NCI-H1417 (cell line): ENCODE measurements around the gene KISS1R.

Experiments used
- DNase-seq, 3 experiments: peaks; one replicate each; lab custom pipeline; 2025; lab: John Stamatoyannopoulos, UW

Gene KISS1R

DNA sequence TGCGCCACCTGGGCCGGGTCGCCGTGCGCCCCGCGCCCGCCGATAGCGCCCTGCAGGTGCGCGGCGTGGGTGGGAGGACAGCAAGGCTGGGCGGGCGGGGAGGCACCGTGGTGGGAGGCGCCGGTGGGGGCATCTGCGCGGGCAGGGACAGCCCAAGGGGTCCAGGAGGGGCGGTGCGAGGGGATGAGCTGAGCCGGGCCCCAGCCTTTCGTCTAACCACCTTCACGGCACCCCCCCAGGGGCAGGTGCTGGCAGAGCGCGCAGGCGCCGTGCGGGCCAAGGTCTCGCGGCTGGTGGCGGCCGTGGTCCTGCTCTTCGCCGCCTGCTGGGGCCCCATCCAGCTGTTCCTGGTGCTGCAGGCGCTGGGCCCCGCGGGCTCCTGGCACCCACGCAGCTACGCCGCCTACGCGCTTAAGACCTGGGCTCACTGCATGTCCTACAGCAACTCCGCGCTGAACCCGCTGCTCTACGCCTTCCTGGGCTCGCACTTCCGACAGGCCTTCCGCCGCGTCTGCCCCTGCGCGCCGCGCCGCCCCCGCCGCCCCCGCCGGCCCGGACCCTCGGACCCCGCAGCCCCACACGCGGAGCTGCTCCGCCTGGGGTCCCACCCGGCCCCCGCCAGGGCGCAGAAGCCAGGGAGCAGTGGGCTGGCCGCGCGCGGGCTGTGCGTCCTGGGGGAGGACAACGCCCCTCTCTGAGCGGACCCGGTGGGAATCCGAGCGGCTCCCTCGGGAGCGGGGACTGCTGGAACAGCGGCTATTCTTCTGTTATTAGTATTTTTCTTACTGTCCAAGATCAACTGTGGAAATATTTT is 3.1 kb downstream of the KISS1R start:
- DNase-seq = peak; percentile 60 to 98 (median 93)

DNA sequence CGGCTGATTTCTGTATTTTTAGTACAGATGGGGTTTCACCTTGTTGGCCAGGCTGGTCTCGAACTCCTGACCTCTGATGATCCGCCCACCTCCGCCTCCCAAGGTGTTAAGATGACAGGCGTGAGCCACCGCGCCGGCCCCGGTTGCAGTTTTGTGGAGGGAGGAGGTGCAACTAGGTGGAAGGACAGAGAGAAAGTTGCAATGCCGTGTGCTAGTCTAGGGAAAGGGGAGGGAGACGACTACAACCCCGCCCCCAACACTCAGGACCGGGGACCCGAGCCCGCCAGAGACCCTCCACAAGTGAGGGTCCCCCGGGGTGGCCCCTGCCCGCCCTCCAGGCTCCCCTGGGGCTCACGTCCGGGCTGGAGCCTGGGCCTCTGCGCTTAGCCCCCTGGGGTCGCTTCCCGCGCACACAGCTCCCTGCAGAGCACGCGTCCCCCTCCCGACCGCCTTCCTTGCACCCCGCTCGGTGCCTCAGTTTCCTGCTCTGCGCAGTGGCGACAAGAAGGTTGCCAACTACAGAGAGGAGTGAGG is 7.5 kb downstream of the KISS1R start:
- DNase-seq = peak in 1 of 3 experiments; percentile 55

DNA sequence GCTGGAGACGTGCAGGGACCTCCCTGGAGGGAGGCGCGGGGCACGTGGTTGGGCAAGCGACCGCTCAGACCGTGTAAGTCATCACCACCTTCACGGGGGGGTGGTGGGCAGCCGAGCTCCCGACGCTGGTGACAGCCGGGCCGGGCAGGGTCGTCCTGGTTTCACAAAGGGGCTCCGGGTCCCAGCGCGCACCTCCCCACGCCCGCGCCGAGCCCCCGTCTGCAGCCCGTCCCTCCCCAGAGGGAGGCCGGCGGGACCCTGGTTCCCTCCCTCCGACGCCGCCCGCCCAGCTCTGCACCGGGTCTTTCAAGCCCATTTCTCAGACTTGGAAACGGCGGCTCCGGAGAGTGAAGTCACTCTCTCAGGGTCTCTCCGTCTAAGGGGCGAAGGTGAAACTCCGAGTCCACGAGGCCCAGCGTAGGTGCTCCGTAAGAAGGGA is 8.0 kb downstream of the KISS1R start:
- DNase-seq = peak; percentile 80 to 96 (median 87)

DNA sequence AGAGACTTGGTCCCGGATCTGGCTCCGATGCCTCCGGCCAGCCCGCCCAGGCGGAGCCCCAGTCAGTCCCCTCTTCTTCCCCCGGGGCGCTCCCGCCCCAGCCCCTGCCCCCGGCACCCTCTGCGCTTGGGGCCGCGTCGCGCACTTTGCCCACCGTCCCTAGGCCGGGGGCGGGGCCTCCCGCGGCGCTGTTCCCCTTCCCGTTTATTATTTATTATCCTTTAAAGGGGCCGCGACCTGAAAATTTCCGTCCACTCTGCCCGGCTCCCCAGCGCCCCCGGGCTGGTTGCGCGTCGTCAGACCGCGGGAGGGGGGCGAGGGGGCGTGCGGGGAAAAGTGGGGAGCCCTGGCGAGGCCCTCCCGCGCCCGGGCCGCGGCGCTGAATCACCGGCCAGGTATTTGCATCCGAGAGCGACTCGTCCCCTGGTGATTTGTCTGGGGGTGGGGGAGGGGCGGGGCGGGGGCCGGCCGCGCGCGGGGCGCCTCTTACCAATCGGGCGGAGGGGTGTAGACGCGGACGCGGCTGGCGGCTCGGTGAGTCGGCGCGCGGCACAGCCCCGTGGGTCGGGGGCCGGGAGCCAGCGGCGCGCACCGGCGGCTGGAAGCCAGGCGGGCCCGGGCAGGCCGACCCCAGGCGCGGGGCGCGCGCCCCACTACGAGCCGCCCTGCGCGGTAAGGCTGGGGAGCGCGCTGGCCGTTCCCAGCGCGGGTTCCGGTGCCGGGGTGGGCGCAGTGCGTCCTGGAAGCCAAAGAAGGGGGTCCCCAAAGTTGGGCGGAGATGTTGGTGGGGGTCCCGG is 8.6 kb downstream of the KISS1R start, which contains the start of gene ARID3A:
TSS of gene ARID3A (plus strand) at position 510 of the 797 bp plus-strand sequence. CDS start 3,494 bp downstream, outside the sequence.
- DNase-seq = peak; percentile 87 to 97 (median 96)

DNA sequence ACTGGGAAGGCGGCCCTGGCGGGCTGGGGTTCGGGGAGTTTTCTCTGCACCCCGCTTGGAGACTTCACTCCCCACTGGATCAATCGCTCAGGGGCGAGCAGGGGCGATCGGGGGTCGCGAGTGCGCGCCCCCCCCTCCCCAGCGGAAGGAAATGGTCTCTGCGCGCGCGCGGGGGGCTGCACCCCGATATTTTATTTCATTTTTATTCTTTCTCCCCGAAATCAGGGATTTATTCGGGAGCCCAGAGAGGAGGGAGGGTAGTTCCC is 9.1 kb downstream of the KISS1R start:
- DNase-seq = peak in 1 of 3 experiments; percentile 60

DNA sequence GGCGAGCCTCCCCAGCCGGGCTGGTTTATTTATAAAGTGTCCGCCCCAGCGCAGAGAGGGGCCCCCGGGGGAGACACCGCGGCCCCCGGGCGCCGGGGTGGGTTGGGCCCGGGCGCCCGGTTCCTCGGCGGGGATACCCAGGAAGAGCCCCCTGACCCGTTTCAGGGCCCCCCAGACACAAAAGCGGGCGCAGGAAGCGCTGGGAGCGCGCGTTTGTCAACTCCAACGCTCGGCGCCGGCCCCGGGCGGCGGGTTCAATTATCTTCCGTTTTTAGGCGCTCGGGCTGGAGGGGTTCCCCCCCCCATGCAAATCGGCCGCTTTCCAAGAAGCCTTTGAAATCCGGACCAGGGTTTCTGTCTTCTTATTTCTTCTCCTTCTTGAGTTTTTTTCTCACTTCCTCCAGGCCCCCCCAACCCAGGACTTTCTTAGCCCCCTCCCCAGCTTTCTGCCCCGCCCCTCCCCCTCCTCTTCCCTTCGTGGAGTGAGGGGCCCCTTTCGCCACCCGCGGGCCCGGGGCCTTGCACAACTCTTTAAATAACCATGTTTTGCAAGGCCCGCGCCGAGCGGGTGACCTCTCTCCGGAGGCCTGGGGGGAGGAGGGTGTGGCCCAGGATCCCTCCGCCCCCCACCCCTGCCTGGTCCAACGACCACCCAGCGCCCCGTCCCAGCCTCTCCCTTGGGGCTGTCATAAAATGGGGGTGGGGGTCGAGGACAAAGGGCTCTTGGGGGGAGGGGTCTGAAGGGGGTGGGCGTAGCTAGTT is 9.6 kb downstream of the KISS1R start:
- peak; percentile 22 to 68 (median 62) for DNase-seq

DNA sequence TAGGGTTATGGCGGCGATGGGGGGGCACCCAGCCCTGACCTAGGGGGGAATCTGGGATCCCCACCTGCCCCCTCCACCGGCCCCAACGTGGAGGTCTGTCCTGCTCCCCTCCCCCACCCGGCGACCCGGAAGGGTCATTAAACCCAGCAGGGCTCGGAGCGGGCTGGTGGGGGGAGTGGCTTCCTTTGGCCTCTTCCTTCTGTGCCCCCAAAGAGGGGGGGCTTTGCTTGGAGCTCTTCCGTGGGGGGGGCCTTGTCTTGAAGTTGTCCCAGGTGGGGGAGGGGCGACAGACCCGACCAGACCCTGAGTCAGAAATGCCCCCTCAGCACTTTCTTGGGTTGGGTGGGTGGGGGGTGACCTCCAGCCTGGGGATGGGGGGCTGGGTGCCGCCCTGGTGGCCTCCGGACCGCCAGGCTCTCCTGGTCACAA is 10.2 kb downstream of the KISS1R start:
- peak in 1 of 3 experiments; percentile 52 for DNase-seq

DNA sequence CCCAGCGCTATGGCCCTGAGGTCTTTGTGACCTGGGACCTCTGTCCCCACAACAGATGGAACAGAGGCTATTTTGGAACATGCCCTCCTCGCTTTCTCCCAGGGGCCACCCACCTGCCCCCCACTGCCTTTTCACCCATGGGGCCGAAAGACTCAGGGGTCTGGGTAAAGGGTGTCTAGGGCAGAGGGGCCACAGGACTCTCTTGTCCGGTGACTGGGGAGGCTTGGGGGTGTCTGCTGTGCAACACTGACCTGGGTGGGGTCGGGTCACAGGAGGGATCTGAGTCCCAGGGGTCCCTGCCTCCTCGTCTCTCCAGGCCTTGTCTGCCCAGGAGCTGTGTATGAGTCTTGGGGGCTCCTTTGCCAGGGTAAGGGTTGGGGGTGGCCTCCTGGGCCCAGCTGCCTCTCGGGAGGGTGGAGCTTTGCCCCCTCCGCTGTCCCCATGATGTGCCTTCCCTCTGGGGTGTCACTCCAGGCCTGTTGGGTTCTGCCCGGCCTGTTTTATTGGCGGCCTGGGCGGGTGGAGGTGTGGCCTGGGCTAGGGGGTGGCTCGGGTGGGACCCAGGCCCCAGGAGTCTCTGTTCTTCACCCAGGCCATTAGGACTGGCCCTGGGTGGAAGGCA is 10.8 kb downstream of the KISS1R start:
- no peak for DNase-seq

DNA sequence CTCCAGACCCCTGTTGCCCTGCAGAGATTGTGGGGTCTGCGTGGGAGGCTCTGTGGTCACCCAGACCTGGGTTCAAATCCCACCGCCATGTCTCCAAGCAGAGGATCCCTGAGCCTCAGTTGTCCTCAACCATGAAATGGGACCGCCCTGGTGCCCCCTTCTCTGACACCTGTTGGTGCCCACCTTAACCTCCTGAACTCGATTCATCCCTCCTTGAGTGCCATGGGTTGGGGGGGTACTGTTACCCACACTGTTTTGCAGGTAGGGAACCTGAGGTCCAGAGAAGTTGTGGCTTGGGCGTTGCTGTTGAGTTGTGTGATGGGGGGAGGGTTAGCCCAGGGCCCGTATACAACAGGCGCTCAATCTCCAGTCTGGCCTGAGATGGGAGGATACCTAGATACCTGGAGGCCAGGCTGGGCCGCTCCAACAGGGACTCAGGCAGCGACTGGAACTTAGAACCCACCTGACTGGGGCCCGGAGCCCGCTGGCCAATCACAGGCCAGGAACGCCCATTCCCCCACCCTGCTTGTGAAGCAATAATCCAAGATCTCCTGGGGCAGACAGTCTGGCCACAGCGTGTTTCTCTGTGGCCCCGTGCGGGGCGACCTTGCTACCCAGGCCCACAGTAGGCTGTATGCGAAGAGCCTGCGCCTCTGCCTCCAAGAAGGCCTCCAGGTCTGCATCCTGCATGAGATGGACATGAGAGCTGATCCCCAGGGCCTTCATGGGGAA is 11.5 kb downstream of the KISS1R start:
- no peak for DNase-seq

DNA sequence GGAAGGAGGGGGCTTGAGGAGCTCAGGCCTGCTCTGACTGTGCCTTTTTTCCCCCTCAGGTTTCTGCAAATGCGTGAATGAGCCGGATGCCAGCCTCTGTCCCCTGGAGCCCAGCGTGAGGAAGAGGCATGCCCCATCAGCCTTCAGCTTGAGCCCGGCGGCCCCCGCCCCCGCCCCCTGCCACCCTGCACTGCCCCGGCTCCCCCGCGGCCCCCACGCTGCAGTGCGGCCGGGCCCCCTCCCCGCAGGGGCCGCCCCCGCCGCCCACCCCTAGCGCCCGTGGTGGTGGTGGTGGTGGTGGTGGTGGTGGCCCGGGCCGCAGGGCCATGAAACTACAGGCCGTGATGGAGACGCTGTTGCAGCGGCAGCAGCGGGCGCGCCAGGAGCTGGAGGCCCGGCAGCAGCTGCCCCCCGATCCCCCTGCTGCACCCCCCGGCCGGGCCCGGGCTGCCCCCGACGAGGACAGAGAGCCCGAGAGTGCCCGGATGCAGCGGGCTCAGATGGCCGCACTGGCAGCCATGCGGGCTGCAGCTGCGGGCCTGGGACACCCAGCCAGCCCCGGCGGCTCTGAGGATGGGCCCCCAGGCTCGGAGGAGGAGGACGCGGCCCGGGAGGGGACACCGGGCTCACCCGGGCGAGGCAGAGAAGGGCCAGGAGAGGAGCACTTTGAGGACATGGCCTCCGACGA is 12.2 kb downstream of the KISS1R start:
- no peak for DNase-seq

DNA sequence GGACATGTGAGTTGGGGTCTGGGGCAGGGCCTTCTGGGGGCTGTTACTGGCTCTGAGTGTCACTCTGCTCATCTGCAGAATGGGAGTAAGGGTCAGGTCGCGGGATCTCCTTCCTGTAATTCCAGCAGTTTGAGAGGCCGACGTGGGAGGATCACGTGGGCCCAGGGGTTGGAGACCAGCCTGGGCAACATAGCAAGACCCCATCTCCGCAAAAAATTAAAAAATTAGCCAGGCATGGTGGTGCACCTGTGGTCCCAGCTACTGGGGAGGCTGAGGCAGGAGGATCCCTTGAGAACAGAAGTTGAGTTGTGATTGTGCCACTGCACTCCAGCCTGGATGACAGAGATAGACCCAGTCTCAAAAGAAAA is 12.7 kb downstream of the KISS1R start:
- no peak for DNase-seq

DNA sequence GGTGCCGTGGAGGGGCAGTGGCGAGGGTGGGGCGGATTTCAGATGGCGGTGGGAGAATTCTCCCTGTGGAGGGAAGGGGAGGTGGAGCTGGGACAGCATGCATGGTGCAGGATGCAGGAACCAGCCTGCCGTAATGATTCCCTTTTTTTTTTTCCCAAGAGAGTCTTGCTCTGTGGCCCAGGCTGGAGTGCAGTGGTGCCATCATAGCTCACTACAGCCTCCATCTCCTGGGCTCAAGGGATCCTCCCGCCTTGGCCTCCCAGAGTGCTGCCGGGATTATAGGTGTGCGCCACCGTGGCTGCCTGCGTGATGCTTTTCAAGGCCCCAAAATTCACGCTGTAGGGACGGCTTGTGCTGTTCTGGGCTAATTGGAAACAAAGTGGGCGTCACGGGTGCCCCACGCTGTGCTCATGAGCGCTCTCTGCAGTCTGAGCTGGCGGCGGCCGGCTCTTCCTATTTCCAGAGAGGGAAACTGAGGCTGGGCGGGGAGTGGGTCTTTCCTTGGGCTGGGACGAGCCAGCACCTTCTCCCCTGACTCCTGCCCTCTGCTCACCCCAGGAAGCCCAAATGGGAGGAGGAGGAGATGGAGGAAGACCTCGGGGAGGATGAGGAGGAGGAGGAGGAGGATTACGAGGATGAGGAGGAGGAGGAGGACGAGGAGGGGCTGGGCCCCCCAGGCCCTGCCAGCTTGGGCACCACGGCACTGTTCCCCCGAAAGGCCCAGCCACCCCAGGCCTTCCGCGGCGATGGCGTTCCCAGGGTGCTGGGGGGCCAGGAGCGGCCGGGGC is 14.9 kb downstream of the KISS1R start:
- DNase-seq = no peak

DNA sequence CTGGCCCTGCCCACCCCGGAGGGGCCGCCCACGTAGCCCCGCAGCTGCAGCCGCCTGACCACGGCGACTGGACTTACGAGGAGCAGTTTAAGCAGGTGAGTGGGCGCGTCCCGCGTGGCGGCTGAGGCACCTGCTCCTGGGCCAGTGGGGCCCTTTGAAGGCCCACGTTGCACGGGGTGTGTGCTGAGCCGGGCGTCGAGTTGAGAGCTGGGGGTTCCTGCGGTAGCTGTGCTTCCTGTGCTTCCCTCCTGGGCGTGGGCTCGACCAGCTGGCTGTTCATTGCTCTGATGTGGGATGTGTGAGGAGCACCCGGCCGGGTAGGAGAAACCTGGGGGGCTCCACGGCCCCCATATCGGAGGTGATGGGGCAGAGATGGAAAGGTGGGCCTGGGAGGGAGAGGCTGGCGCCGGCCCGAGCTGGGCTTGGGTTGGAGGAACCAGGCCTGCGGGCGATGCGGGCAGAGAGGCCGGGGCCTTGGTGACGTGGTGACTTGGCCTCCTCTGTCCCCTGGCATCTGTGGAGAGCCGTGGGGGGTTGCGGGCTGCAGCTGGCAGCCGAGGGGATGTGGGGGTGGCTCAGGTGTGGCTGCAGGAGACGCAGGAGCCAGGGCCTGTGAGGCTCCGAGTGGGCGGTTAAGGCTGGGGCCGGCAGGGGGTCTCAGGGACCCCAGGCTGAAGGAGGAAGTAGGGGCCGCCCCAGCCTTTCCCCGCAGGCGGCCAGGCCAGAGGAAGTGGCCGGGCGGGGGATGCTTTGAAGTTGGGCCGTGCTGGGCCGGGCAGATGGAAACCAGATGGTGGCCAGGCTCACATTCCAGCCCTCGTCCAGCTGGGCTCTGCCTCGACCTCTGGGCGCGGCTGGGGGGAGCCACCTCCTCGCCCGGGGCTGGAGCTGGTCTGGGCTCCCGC is 15.8 kb downstream of the KISS1R start:
- DNase-seq = no peak

DNA sequence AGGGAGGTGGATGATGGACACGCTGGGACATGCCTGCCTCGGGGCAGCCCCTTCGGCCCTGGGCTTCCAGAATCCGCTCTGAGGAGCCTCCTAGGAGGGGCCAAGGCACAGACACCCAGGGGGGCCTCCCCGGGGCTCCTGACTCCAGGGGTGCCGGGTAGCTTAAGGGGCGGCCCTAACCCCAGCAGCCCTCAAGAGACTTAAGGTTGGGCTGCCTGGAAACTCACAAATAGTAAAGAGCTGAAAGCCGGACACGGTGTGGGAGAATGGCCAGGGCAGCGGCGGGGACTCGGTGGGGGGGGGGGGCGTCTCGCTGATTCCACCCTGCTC is 16.4 kb downstream of the KISS1R start:
- no peak for DNase-seq

DNA sequence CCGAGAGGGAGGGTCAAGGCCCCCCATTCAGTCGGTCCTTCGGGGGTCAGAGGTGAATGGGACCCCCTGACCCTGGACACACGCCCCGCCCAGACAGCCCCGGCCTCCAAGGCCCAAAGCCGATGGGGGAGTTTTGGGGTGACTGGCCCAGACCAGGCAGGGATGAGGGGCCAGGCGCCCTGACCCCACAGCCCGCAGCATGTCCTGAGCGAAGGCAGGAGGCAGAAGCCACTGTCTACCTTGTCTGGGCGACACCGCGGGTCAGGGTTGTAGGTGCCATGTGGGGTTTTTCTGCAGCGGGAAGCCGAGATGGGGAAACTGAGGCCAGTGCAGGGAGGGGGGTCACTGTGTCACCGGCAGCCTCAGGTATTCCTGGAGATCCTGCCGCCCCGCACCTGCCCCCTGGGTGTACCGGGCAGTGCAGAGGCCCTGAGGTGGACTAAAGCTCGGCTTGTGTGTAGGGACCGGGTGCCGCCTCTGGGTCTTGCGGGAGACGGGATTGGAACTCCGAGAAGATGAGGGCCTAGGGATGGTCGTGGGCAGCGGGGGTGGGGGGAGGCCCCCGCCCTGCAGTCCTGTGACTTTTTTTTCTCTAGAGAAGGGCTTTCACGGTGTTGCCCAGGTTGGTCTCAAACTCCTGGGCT is 17.2 kb downstream of the KISS1R start:
- DNase-seq = no peak

DNA sequence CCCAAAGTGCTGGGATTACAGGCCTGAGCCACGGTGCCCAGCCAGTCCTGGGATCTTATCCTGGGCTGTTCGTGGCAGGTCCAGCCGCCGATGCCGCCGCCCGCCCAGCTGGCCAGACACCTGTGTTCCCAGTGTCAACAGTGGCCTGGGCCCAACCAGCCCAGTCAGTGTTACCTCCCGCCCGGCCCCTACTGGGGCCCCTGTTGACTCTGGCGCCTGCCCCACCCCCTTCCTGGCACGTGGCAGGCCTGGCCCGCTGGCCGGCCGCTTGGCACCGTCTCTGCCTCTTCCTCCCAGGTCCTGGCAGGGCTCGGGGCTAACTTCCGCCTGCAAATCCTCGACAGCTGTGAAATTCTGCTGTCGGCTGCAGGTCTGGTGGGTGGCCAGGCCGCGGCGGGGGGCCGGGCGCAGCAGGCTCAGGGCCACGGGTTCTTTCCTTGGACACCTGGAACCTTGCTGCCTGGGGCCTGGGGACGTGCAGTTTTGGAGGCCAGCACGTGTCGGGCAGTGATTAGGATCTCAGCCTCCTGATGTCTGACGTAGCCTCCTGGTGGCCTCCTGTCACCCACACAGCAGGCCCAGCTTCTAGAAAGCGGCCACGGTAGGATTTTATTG is 17.8 kb downstream of the KISS1R start:
- peak in 2 of 3 experiments; percentile 82 to 88 for DNase-seq

DNA sequence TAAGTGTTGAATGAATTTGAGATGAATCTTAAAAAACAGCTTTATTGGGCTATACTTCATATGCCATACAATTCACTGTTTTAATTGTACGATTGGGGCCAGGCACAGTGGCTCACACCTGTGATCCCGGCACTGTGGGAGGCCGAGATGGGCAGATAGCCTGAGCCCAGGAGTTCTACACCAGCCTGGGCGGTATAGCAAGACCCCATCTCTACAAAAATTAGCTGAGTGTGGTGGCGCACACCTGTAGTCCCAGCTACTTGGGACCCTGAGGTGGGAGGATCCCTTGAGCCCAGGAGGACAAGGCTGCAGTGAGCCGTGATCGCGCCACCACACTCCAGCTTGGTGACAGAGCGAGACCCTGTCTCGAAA is 19.0 kb downstream of the KISS1R start:
- no peak for DNase-seq

DNA sequence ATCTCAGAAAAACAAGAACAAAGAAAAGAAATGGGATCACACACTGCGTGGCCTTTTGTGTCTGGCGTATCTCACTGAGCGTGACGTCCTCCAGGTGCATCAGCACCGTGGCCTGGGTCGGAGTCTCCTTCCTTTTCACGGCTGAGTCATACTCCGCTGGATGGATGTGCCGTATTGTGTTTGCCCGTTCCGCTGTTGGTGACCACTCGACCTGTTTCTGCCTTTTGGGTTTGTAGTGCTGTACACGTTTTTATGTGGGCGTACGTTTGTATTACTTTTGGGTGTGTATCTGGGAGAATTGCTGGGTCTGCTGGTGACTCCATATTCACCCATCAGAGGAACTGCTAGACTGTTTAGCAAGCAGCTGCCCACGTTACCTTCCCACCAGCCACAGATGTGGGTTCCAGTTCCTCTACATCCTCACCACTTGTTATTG is 20.1 kb downstream of the KISS1R start:
- DNase-seq = no peak
